GM23248 (cell line): ENCODE results near the gene HSD3B1. TPM values are rescaled to one million over a fixed set of nuclear protein-coding genes. Genes with fewer than 3 reads are reported as not detected.

Experiments used
- DNase-seq: peaks from one replicate; pipeline ENCODE4 v3.0.0-alpha.2; 2015
- H2AFZ ChIP-seq: fragments of 200-600 bp; sonication (generic); 2 replicates; pipeline ENCODE4 v1.6.1; 2016; ENCODE audit warnings: antibody characterized with exemption
- H3F3A ChIP-seq: fragments of 200-600 bp; sonication (generic); 2 replicates; pipeline ENCODE4 v1.6.1; 2016; ENCODE audit warnings: mild to moderate bottlenecking, antibody characterized with exemption, mixed run types; ENCODE audit not compliant: insufficient read depth
- H3K27ac ChIP-seq: fragments of 200-600 bp; sonication (generic); 2 replicates; pipeline ENCODE4 v1.5.1; 2016; ENCODE audit warnings: mild to moderate bottlenecking
- H3K27me3 ChIP-seq: fragments of 200-600 bp; sonication (generic); replicated peaks from 2 replicates; pipeline ENCODE4 v1.6.1; 2016; ENCODE audit warnings: mild to moderate bottlenecking; ENCODE audit not compliant: insufficient read depth
- H3K36me3 ChIP-seq: fragments of 200-600 bp; sonication (generic); 2 replicates; pipeline ENCODE4 v1.6.1; 2016; ENCODE audit warnings: low read depth, mild to moderate bottlenecking
- H3K4me1 ChIP-seq: fragments of 200-600 bp; sonication (generic); 2 replicates; pipeline ENCODE4 v1.6.1; 2016; ENCODE audit warnings: mild to moderate bottlenecking; ENCODE audit not compliant: insufficient read depth
- H3K4me2 ChIP-seq: fragments of 200-600 bp; sonication (generic); one replicate; pipeline ENCODE4 v1.6.1; 2016; ENCODE audit warnings: mild to moderate bottlenecking; ENCODE audit not compliant: unreplicated experiment
- H3K4me3 ChIP-seq: fragments of 200-600 bp; sonication (generic); 2 replicates; pipeline ENCODE4 v1.5.1; 2016; ENCODE audit warnings: mild to moderate bottlenecking
- H3K79me2 ChIP-seq: fragments of 200-600 bp; sonication (generic); 2 replicates; pipeline ENCODE4 v1.6.1; 2016; ENCODE audit warnings: mild to moderate bottlenecking; ENCODE audit not compliant: insufficient read depth
- H3K9ac ChIP-seq: fragments of 200-600 bp; sonication (generic); 2 replicates; pipeline ENCODE4 v1.6.1; 2016; ENCODE audit warnings: mild to moderate bottlenecking
- H3K9me2 ChIP-seq: fragments of 200-600 bp; sonication (generic); 2 replicates; pipeline ENCODE4 v1.6.1; 2016; ENCODE audit warnings: mixed run types, mild to moderate bottlenecking, moderate library complexity; ENCODE audit not compliant: insufficient read depth
- H3K9me3 ChIP-seq: fragments of 200-600 bp; sonication (generic); one replicate; pipeline ENCODE4 v1.6.1; 2017; ENCODE audit warnings: low read depth
- H4K20me1 ChIP-seq: fragments of 200-600 bp; sonication (generic); 2 replicates; pipeline ENCODE4 v1.6.0; 2016; ENCODE audit not compliant: insufficient read depth
- EZH2 ChIP-seq: fragments of 200-600 bp; sonication (generic); IDR thresholded peaks from 2 replicates; pipeline ENCODE4 v1.6.1; 2018; ENCODE audit warnings: antibody characterized with exemption, mild to moderate bottlenecking; ENCODE audit not compliant: insufficient read depth, poor library complexity, severe bottlenecking
- EZH2phosphoT487 ChIP-seq: fragments of 200-600 bp; sonication (generic); IDR thresholded peaks from 2 replicates; pipeline ENCODE4 v1.6.1; 2018; ENCODE audit warnings: antibody characterized with exemption, moderate library complexity, mild to moderate bottlenecking, low read depth; ENCODE audit not compliant: insufficient read depth
- WGBS, 2 experiments: methylation state at CpG; one replicate each; pipeline ENCODE4 v1.1.6; 2015 to 2017; ENCODE audit warnings: low lambda C conversion rate in 2 of 2, low coverage in 1 of 2; ENCODE audit errors: missing lambda C conversion rate in 2 of 2; 5-methylcytosine and 5-hydroxymethylcytosine counted together
- in situ Hi-C: fragments of 300-500 bp; cut with MboI; formaldehyde crosslinking; loops from 2 replicates; pipeline ENCODE4 v1.15.0; 2020
- polyA plus RNA-seq: library from polyadenylated mRNA; unstranded; fragments of >200 nt; fragmentation: Nextera tagmentation; extraction: Ambion mirVana; gene quantifications from 2 replicates; pipeline ENCODE4 v1.2.1, GENCODE V29; 2016
- total RNA-seq: library from RNA; depleted of rRNA; stranded (reverse); fragments of >200 nt; shearing (Covaris generic); gene quantifications from 2 replicates; pipeline ENCODE4 v1.2.3, GENCODE V29; 2014

Gene HSD3B1
- total and polyA plus RNA-seq, 2 experiments from 2014 or later = not detected

DNA sequence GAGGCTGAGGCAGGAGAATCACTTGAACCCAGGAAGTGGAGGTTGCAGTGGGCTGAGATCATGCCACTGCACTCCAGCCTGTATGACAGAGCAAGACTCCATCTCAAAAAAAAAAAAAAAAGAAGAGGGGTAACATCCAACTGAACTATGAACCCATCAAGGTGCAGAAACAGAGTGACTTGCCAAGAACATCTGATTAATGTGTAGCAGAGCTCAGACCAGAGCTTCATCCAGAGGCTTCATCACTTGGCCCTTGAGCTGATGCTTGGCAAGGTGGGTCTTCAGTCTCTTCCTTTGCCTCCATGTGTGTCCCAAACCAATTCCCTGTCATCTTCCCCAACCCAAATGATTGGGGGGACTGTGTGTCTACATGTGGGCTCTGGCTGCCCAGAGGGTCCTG is 32.6 kb downstream of the HSD3B1 start:
- Histone ChIP-seq H3K9ac (no peak overlapping the region), H3K4me2 (no peak overlapping the region), H3K4me3 (no peak overlapping the region), H3K27ac (no peak overlapping the region), H2AFZ (no peak overlapping the region), H3K9me2 (no peaks in the 10 kb centered on the region), H3K79me2 (no peaks in the 10 kb centered on the region), H3F3A (no peaks in the 10 kb centered on the region), H4K20me1 (no peaks in the 10 kb centered on the region), H3K36me3 (no peaks in the 10 kb centered on the region), H3K27me3 (peaks cover 6% of the 10 kb centered on the region), H3K4me1 (no peaks in the 10 kb centered on the region), H3K9me3 (no peaks in the 10 kb centered on the region)
- no peak for DNase-seq
- in situ Hi-C loops = no loop called here
- TF ChIP-seq EZH2phosphoT487 = no peak
- no peak for TF ChIP-seq EZH2

DNA sequence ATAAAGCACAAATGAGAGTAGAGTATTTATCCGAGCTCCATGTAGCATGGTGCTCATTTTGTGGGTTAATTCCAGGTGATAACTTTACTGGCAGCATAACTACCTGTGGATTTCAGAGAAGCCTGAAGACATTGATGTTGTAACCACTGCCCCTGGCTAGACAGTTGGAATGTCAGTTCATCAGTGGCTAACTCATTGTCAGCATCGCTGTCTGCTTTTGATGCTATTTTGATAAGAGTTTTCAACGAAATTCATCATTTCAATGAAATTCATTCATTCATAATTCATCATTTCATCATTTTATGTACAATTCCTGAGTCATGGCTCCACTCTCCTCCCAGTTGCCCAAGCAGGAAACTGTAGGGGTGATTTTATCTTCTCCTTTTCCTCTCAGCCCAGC is 34.4 kb downstream of the HSD3B1 start:
- H3K4me1 ChIP-seq = no peaks in the 10 kb centered on the region
- H2AFZ ChIP-seq = no peak overlapping the region
- no peaks in the 10 kb centered on the region for H3K9me3 ChIP-seq
- H3F3A ChIP-seq = no peaks in the 10 kb centered on the region
- DNase-seq = no peak
- H3K27me3 ChIP-seq = peaks cover 6% of the 10 kb centered on the region
- H4K20me1 ChIP-seq = no peaks in the 10 kb centered on the region
- H3K27ac ChIP-seq = no peak overlapping the region
- H3K79me2 ChIP-seq = no peaks in the 10 kb centered on the region
- TF ChIP-seq EZH2phosphoT487 = no peak
- TF ChIP-seq EZH2 = no peak
- in situ Hi-C loops = no loop called here
- no peak overlapping the region for H3K4me3 ChIP-seq
- H3K4me2 ChIP-seq = no peak overlapping the region
- H3K36me3 ChIP-seq = no peaks in the 10 kb centered on the region
- H3K9me2 ChIP-seq = no peaks in the 10 kb centered on the region
- H3K9ac ChIP-seq = no peak overlapping the region
- 58 to 79% methylated on average over 3 of the region's 3 CpGs for WGBS, 2 experiments

DNA sequence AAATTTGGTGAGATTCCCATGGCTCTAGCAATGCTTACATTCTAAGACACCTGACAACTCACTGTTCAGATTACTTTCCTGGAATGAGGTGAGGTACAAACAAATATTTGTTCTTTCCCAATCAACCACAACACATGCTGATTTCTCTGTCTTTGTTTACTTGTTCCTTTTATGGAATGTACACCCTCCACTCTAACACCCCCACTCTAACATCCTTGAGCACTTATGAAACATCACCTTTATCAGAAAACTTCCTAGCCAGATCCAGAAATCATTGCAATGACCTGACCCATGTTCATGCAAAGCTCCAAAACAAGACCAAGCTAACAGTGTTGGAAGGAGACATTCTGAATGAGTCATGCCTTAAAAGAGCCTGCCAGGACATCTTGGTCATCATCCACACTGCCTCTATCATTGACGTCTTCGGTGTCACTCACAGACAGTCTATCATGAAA is 35.5 kb downstream of the HSD3B1 start:
- Histone ChIP-seq H3K9ac (no peak overlapping the region), H3K4me1 (no peaks in the 10 kb centered on the region), H3K4me3 (no peak overlapping the region), H3K9me3 (no peaks in the 10 kb centered on the region), H4K20me1 (no peaks in the 10 kb centered on the region), H3K79me2 (no peaks in the 10 kb centered on the region), H3F3A (no peaks in the 10 kb centered on the region), H3K36me3 (no peaks in the 10 kb centered on the region), H3K27me3 (peaks cover 6% of the 10 kb centered on the region), H2AFZ (no peak overlapping the region), H3K4me2 (no peak overlapping the region), H3K27ac (no peak overlapping the region), H3K9me2 (no peaks in the 10 kb centered on the region)
- DNase-seq = peak; percentile 61
- in situ Hi-C loops = no loop called here
- TF ChIP-seq EZH2phosphoT487 = no peak
- no peak for TF ChIP-seq EZH2
- WGBS, 2 experiments = 2 to 8% methylated on average over 2 of the region's 2 CpGs

DNA sequence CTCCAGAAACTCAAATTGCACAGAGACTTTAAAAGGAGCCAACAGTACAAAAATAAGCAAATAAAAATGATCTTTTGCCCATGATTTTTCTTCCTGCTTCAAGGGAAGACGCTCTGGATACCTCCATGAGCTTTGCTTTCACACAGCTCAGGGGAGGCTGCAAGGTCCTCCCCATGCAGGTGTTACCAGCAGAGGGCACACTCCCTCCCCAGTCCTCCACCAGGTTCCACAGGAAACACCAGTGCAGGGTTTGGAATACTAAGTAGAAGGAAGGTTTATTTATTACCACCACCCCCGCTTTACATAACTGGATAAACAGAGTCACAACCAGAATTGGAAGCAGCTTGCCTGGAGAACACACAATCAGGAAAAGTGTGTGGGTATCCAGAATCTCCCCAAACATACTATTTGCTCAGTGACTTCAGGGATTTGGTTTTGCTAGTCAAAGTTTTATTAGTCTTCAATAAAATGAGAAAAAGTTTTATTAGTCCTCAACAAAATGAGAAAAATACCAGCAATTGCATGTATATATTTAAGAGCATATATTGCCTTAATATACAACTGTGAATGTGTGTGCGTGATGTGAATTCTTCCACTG is 37.3 kb downstream of the HSD3B1 start:
- H3K4me3 ChIP-seq = no peak overlapping the region
- H3K4me2 ChIP-seq = no peak overlapping the region
- H3F3A ChIP-seq = no peaks in the 10 kb centered on the region
- H4K20me1 ChIP-seq = no peaks in the 10 kb centered on the region
- no peak overlapping the region for H3K9ac ChIP-seq
- H3K36me3 ChIP-seq = no peaks in the 10 kb centered on the region
- H3K9me3 ChIP-seq = no peaks in the 10 kb centered on the region
- H3K4me1 ChIP-seq = no peaks in the 10 kb centered on the region
- no peak for DNase-seq
- H3K27me3 ChIP-seq = peaks cover 4% of the 10 kb centered on the region
- TF ChIP-seq EZH2 (no peak), EZH2phosphoT487 (no peak)
- no peak overlapping the region for H2AFZ ChIP-seq
- H3K9me2 ChIP-seq = no peaks in the 10 kb centered on the region
- no peaks in the 10 kb centered on the region for H3K79me2 ChIP-seq
- no peak overlapping the region for H3K27ac ChIP-seq
- in situ Hi-C loops = no loop called here
- 63 to 64% methylated on average over 3 of the region's 3 CpGs for WGBS, 2 experiments

DNA sequence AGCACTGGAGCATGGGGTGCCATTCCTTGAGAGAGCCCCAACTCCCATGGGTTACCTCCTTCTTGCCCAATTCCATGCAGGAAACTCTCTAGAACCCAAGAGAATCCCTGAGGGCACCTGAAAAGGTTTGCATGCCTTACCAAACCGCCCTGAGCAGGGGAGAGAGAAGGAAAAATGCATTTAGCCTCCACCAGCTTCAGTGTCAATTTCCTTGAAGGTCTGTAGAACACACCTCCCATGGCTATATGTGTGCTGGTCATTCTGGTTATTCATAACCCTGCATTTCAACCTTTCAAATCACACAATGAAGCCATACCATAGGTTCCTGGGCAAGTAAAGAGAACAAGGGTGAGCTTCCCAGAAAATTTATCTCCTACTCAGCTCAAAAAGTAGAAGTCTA is 39.6 kb downstream of the HSD3B1 start:
- in situ Hi-C loops = no loop called here
- WGBS, 2 experiments = 7 to 19% methylated on average over 1 of the region's 1 CpG
- H3K27me3 ChIP-seq = peaks cover 4% of the 10 kb centered on the region

More for the DNA sequence above, 39.6 kb downstream of the HSD3B1 start:
- Histone ChIP-seq H3K4me3 (no peak overlapping the region), H3K36me3 (no peaks in the 10 kb centered on the region), H3F3A (no peaks in the 10 kb centered on the region), H2AFZ (no peak overlapping the region), H3K9me3 (no peaks in the 10 kb centered on the region), H4K20me1 (no peaks in the 10 kb centered on the region), H3K4me1 (no peaks in the 10 kb centered on the region), H3K9me2 (no peaks in the 10 kb centered on the region), H3K27ac (no peak overlapping the region), H3K4me2 (no peak overlapping the region), H3K79me2 (no peaks in the 10 kb centered on the region), H3K9ac (no peak overlapping the region)
- TF ChIP-seq EZH2 = no peak
- no peak for TF ChIP-seq EZH2phosphoT487
- DNase-seq = no peak
